HepG2 (cell line): ENCODE data around the gene SYAP1. TPM values are rescaled to one million over a fixed set of nuclear protein-coding genes. Genes with fewer than 3 reads are reported as not detected.

ENCODE experiments used
- ATAC-seq: fragments of 200-7000 bp; cut with Tn5 transposase; 3 replicates; pipeline ENCODE4 v1.9.1; 2020; ENCODE audit warnings: mild to moderate bottlenecking, moderate library complexity
- BruUV-seq: library from RNA; stranded (reverse); fragments of 400-500 nt; replicated peaks from 2 replicates; lab custom pipeline; 2021; lab: Mats Ljungman, UMichigan
- CTCF ChIA-PET: fragments of 300-600 bp; formaldehyde crosslinking; extraction: SDS; loops from one replicate; lab custom pipeline; 2021; ENCODE audit warnings: low total read pairs, inconsistent platforms, low intra/inter-chr PET ratio; lab: Yijun Ruan, JAX
- POLR2A ChIA-PET: fragments of 350-600 bp; sonication (Branson Sonifier 250); formaldehyde crosslinking; loops from one replicate; lab custom pipeline; 2020; ENCODE audit warnings: antibody characterized with exemption, inconsistent platforms; lab: Yijun Ruan, JAX
- DNase-seq: peaks from one replicate; pipeline ENCODE4 v3.0.0-alpha.2; 2015; ENCODE audit warnings: low spot score
- FAIRE-seq: peaks from 3 replicates; lab custom pipeline; 2011; peaks lifted over from hg19 to GRCh38; lab: Jason Lieb, UNC
- H2AFZ ChIP-seq: one replicate; pipeline ENCODE4 v1.6.1; 2011; ENCODE audit warnings: low read length, inconsistent platforms
- H3K27ac ChIP-seq: fragments of 300-600 bp; 3 replicates; pipeline ENCODE4 v1.8.0; 2011; ENCODE audit warnings: mixed run types, mild to moderate bottlenecking, mixed read lengths, low read length, inconsistent platforms; ENCODE audit not compliant: insufficient read depth; ENCODE audit errors: extremely low read length
- H3K27me3 ChIP-seq, 2 experiments: fragments of 200-600 bp in 1 of 2; 2 replicates in 1 of 2; 3 replicates in 1 of 2; pipeline versions ENCODE4 v1.6.0 to v1.8.0; 2011; ENCODE audit warnings: low read length in 2 of 2, mild to moderate bottlenecking in 2 of 2, moderate library complexity in 2 of 2, inconsistent platforms in 1 of 2; ENCODE audit not compliant: insufficient read depth in 2 of 2, control insufficient read depth in 1 of 2
- H3K36me3 ChIP-seq, 2 experiments: fragments of 200-600 bp in 1 of 2; replicated peaks in 1 of 2; 2 replicates in 1 of 2; 3 replicates in 1 of 2; pipeline versions ENCODE4 v1.5.1 to v1.8.0; 2011; ENCODE audit warnings: low read length in 2 of 2, inconsistent platforms in 1 of 2; ENCODE audit not compliant: insufficient read depth in 2 of 2, control insufficient read depth in 1 of 2
- H3K4me1 ChIP-seq: 2 replicates; pipeline ENCODE4 v1.5.1; 2012; ENCODE audit warnings: low read length, inconsistent platforms; ENCODE audit not compliant: insufficient read depth
- H3K4me2 ChIP-seq: 2 replicates; pipeline ENCODE4 v1.6.0; 2011; ENCODE audit warnings: low read depth, low read length, inconsistent platforms
- H3K4me3 ChIP-seq, 3 experiments: fragments of 200-600 bp in 1 of 3; sonication (generic), shearing (Covaris generic) in 1 of 3; replicated peaks in 1 of 3; 2 replicates each; pipeline ENCODE4 v1.5.1; 2011 to 2016; ENCODE audit warnings: low read length in 3 of 3, inconsistent platforms in 2 of 3, low read depth in 2 of 3, mild to moderate bottlenecking in 2 of 3, control low read depth in 1 of 3, mixed read lengths in 1 of 3; ENCODE audit not compliant: insufficient read depth in 1 of 3
- H3K79me2 ChIP-seq: one replicate; pipeline ENCODE4 v1.6.1; 2011; ENCODE audit warnings: low read length, inconsistent platforms; ENCODE audit not compliant: insufficient read depth
- H3K9ac ChIP-seq: 2 replicates; pipeline ENCODE4 v1.6.0; 2011; ENCODE audit warnings: mild to moderate bottlenecking, low read depth, low read length, inconsistent platforms; ENCODE audit not compliant: insufficient read depth
- H3K9me3 ChIP-seq: 2 replicates; pipeline ENCODE4 v1.5.1; 2012; ENCODE audit warnings: mild to moderate bottlenecking, low read length
- H4K20me1 ChIP-seq: 2 replicates; pipeline ENCODE4 v1.6.0; 2011; ENCODE audit warnings: inconsistent platforms, mild to moderate bottlenecking, low read length, moderate library complexity; ENCODE audit not compliant: insufficient read depth
- HMGA1 ChIP-seq: sonication (generic); formaldehyde crosslinking; conservative IDR thresholded peaks from 2 replicates; pipeline ENCODE4 v1.4.0; 2020; ENCODE audit warnings: missing genetic modification reagents
- NFIC ChIP-seq: IDR thresholded peaks from 2 replicates; pipeline ENCODE4 v1.6.1; 2012; ENCODE audit warnings: mild to moderate bottlenecking, low read length, inconsistent platforms
- POGZ ChIP-seq: sonication (generic); formaldehyde crosslinking; IDR thresholded peaks from 2 replicates; pipeline ENCODE4 v1.4.0; 2020; ENCODE audit warnings: mild to moderate bottlenecking, missing genetic modification reagents
- POLR2AphosphoS5 ChIP-seq: IDR thresholded peaks from 2 replicates; pipeline ENCODE4 v1.6.1; 2012; ENCODE audit warnings: low read depth, low read length
- RARG ChIP-seq: sonication (generic); formaldehyde crosslinking; IDR thresholded peaks from 2 replicates; pipeline ENCODE4 v1.4.0; 2020; ENCODE audit warnings: low read depth, mild to moderate bottlenecking, missing genetic modification reagents
- SUZ12 ChIP-seq: fragments of 150-350 bp; IDR thresholded peaks from 2 replicates; pipeline ENCODE4 v1.6.1; 2014; ENCODE audit warnings: low read depth, low read length
- TOE1 ChIP-seq: sonication (generic); formaldehyde crosslinking; IDR thresholded peaks from 2 replicates; pipeline ENCODE4 v1.4.0; 2020; ENCODE audit warnings: mild to moderate bottlenecking, missing genetic modification reagents
- YY1 ChIP-seq: IDR thresholded peaks from 2 replicates; pipeline ENCODE4 v1.6.1; 2011; ENCODE audit warnings: low read length, low read depth, moderate library complexity, mild to moderate bottlenecking; ENCODE audit not compliant: insufficient read depth, insufficient replicate concordance
- ZBTB1 ChIP-seq: sonication (generic); formaldehyde crosslinking; IDR thresholded peaks from 2 replicates; pipeline ENCODE4 v1.4.0; 2020; ENCODE audit warnings: missing genetic modification reagents, borderline replicate concordance
- ZBTB3 ChIP-seq: sonication (generic); formaldehyde crosslinking; IDR thresholded peaks from 2 replicates; pipeline ENCODE4 v1.4.0; 2020; ENCODE audit warnings: low read depth, mild to moderate bottlenecking, moderate library complexity, missing genetic modification reagents, borderline replicate concordance
- ZFY ChIP-seq: sonication (generic); formaldehyde crosslinking; IDR thresholded peaks from 2 replicates; pipeline ENCODE4 v1.4.0; 2020; ENCODE audit warnings: missing genetic modification reagents
- ZNF24 ChIP-seq: fragments of 450-650 bp; IDR thresholded peaks from 2 replicates; pipeline ENCODE4 v1.6.1; 2017; ENCODE audit warnings: antibody characterized with exemption, mild to moderate bottlenecking
- ZNF256 ChIP-seq: sonication (generic); formaldehyde crosslinking; conservative IDR thresholded peaks from 2 replicates; pipeline ENCODE4 v1.4.0; 2020; ENCODE audit warnings: missing genetic modification reagents
- ZNF30 ChIP-seq: sonication (generic); formaldehyde crosslinking; IDR thresholded peaks from 2 replicates; pipeline ENCODE4 v1.5.0; 2020; ENCODE audit warnings: mild to moderate bottlenecking, missing genetic modification reagents
- ZNF484 ChIP-seq: sonication (generic); formaldehyde crosslinking; IDR thresholded peaks from 2 replicates; pipeline ENCODE4 v1.5.1; 2020; ENCODE audit warnings: mild to moderate bottlenecking, low read depth, missing genetic modification reagents, borderline replicate concordance
- ZNF709 ChIP-seq: sonication (generic); formaldehyde crosslinking; IDR thresholded peaks from 2 replicates; pipeline ENCODE4 v1.5.0; 2020; ENCODE audit warnings: mild to moderate bottlenecking, missing genetic modification reagents
- ZNF878 ChIP-seq: sonication (generic); formaldehyde crosslinking; IDR thresholded peaks from 2 replicates; pipeline ENCODE4 v1.8.1; 2023; ENCODE audit warnings: mild to moderate bottlenecking, missing genetic modification reagents, moderate library complexity
- WGBS: methylation state at CpG from one replicate; pipeline ENCODE4 v1.1.6; 2017; ENCODE audit warnings: low lambda C conversion rate; 5-methylcytosine and 5-hydroxymethylcytosine counted together
- in situ Hi-C: cut with HindIII; loops from 2 replicates; pipeline ENCODE4 v1.10.0; 2017; ENCODE audit warnings: low pct_unique_long_range_greater_than_20kb; ENCODE audit not compliant: extremely low pct_ligation_motif_present
- intact Hi-C: fragments of 100-400 bp; cut with micrococcal nuclease; formaldehyde crosslinking; loops from one replicate; pipeline ENCODE4 v1.10.0; 2022; ENCODE audit not compliant: unreplicated experiment
- polyA plus RNA-seq, 8 experiments: library from polyadenylated mRNA; depleted of rRNA in 3 of 8; stranded (reverse) in 7 of 8; unstranded in 1 of 8; fragments of >200 nt; fragmentation: Illumina TruSeq in 4 of 8; extraction: Trizol in 4 of 8; gene quantifications; 2 replicates each; pipeline versions ENCODE4 v1.2.1 to v1.2.3, GENCODE V29; 2011 to 2016; ENCODE audit warnings: low read depth in 4 of 8, missing spikeins in 1 of 8, mixed read lengths in 1 of 8; ENCODE audit not compliant: insufficient read depth in 1 of 8
- total RNA-seq, 5 experiments: library from RNA; depleted of rRNA; stranded (reverse); fragments of >200 nt; fragmentation: Illumina TruSeq; extraction: Trizol; gene quantifications; 2 replicates each; pipeline ENCODE4 v1.2.3, GENCODE V29; 2016; ENCODE audit warnings: low read depth in 1 of 5
- TF ChIP-seq, protein P1 (sequence below): sonication (generic); formaldehyde crosslinking; IDR thresholded peaks from 2 replicates; pipeline ENCODE4 v1.4.0; 2020; ENCODE audit warnings: missing genetic modification reagents
- TF ChIP-seq, protein P2 (sequence below): IDR thresholded peaks from 2 replicates; pipeline ENCODE4 v1.6.1; 2012; ENCODE audit warnings: inconsistent platforms
- TF ChIP-seq, protein P3 (sequence below): sonication (generic); formaldehyde crosslinking; IDR thresholded peaks from 2 replicates; pipeline ENCODE4 v1.5.0; 2020; ENCODE audit warnings: missing genetic modification reagents, mild to moderate bottlenecking, borderline replicate concordance

The SYAP1 gene
- total and polyA plus RNA-seq, 2 of the 13 experiments (the other 11 are each of a cell fraction or from before 2014, with no cell fraction given) = 4.9 to 18.5 TPM

DNA sequence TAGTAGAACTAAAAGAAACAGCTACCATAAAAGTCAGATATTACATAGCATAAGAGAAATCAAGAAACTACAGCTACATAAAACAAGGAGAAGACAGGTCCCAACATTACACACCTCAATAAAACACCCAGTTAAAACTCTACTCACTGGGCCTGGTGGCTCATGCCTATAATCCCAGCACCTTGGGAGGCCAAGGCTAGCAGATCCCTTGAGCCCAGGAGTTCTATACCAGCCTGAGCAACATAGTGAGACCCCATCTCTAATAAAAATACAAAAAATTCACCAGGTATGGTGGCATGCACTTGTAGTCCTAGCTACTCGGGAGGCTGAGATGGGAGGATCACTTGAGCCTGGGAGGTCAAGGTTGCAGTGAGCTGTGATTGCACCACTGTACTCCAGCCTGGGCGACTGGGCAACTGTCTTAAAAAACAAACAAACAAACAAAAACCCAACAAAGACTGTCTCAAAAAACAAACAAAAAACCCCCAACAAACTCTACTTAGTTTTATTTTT is 51.6 kb downstream of the SYAP1 start (continued):
- no peak for TF ChIP-seq YY1
- TF ChIP-seq POGZ (CRISPR knock-in tag) = 0 out of 2 replicates have a peak, but pooled peaks have one; percentile 28
- TF ChIP-seq, protein P1, sequence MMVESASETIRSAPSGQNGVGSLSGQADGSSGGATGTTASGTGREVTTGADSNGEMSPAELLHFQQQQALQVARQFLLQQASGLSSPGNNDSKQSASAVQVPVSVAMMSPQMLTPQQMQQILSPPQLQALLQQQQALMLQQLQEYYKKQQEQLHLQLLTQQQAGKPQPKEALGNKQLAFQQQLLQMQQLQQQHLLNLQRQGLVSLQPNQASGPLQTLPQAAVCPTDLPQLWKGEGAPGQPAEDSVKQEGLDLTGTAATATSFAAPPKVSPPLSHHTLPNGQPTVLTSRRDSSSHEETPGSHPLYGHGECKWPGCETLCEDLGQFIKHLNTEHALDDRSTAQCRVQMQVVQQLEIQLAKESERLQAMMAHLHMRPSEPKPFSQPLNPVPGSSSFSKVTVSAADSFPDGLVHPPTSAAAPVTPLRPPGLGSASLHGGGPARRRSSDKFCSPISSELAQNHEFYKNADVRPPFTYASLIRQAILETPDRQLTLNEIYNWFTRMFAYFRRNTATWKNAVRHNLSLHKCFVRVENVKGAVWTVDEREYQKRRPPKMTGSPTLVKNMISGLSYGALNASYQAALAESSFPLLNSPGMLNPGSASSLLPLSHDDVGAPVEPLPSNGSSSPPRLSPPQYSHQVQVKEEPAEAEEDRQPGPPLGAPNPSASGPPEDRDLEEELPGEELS = peak; percentile 20; the same call in 1 of the 2 replicates

DNA sequence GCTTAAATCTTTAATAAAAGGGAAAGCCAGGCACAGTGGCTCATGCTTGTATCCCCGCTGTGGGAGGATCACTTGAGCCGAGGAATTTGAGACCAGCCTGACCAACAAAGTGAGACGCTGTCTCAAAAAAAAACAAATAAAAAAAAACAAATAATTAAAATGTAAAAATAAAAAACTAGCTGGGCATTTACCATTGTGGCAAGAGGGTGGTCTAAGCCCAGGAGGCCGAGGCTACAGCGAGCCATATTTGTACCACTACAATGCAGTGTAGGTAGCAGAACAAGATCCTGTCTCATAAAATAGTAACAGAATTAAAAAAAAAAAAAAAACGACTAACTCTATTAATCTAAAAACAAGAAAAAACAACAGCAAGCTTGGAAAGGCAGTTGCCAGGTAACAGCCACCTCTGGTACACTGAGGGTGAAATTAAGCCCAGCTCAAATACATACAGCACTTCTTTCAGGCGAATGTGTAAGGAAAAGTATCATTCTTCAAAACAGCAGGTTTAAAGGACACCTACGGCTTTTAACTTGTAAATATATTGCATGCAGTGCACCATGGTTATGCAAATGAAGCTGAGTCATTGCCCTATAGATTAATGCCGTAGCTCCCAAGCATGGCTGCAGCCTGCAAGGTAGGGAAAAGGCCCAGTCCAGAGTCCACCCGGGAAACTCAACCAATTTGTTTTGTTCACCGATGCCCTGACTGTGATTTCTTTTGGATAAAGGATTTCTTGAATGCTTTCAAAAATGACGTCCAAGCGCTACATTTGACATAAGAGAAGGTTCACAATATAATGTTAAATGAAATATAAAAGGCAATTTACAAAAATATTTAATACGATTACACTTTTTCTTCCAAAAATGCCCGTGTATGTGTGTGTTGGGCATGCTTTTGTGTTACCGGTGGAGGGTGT is 52.3 kb downstream of the SYAP1 start:
- ATAC-seq = peak; percentile 91
- peak; percentile 79 for FAIRE-seq
- H3K36me3 ChIP-seq = no peaks in the 10 kb centered on the region
- DNase-seq = peak; percentile 86
- 0 out of 2 replicates have a peak, but pooled peaks cover 12% of the 10 kb centered on the region for H3K4me1 ChIP-seq
- no peaks in the 10 kb centered on the region for H3K9me3 ChIP-seq
- 3% methylated on average over 16 of the region's 16 CpGs for WGBS
- intact Hi-C loops = no loop called here
- CTCF ChIA-PET = no interaction called here
- H3K4me3 ChIP-seq = peak overlapping the region; percentile 21 to 40 (median 32); a peak in 4 of 6 replicates
- peak overlapping the region; percentile 72 for H2AFZ ChIP-seq
- H3K27ac ChIP-seq = peak overlapping the region; percentile 100
- H3K79me2 ChIP-seq = no peaks in the 10 kb centered on the region
- BruUV-seq = TSS peak; percentile 99
- H3K27me3 ChIP-seq = no peaks in the 10 kb centered on the region
- in situ Hi-C loops = no loop called here
- POLR2A ChIA-PET = interaction anchor here (0.5 to 2.9 kb wide), 29 partner anchors 8 to 979 kb away, joined by 3 to 79 read pairs (median 5); partner anchors contain the start of genes CTPS2, RBBP7, SYAP1 and TXLNG
- peak overlapping the region; percentile 68 for H3K4me2 ChIP-seq
- no peaks in the 10 kb centered on the region for H4K20me1 ChIP-seq
- peak overlapping the region; percentile 94 for H3K9ac ChIP-seq
- TF ChIP-seq HMGA1 (no peak), ZFY (CRISPR knock-in tag) (peak; percentile 53), ZNF30 (CRISPR knock-in tag) (no peak), ZNF709 (no peak), SUZ12 (peak; percentile 35; the same call in 1 of the 2 replicates), ZBTB1 (CRISPR knock-in tag) (no peak), ZNF256 (no peak), TOE1 (peak; percentile 54; the same call in 1 of the 2 replicates), RARG (CRISPR knock-in tag) (no peak), ZNF484 (no peak), NFIC (peak; percentile 16; the same call in 1 of the 2 replicates), ZNF878 (CRISPR knock-in tag) (no peak), POLR2AphosphoS5 (peak; percentile 99), ZNF24 (no peak), ZBTB3 (CRISPR knock-in tag) (no peak)
- TF ChIP-seq, protein P2, sequence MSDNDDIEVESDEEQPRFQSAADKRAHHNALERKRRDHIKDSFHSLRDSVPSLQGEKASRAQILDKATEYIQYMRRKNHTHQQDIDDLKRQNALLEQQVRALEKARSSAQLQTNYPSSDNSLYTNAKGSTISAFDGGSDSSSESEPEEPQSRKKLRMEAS = 0 out of 2 replicates have a peak, but pooled peaks have one; percentile 17
- TF ChIP-seq, protein P3, sequence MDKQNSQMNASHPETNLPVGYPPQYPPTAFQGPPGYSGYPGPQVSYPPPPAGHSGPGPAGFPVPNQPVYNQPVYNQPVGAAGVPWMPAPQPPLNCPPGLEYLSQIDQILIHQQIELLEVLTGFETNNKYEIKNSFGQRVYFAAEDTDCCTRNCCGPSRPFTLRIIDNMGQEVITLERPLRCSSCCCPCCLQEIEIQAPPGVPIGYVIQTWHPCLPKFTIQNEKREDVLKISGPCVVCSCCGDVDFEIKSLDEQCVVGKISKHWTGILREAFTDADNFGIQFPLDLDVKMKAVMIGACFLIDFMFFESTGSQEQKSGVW (CRISPR knock-in tag) = no peak
